ENCODE results near the gene LRMDA. TPM values are rescaled to one million over a fixed set of nuclear protein-coding genes. Genes with fewer than 3 reads are reported as not detected.
A peak's percentile ranks its signal among the peaks of the same experiment; 100 is the strongest.

The LRMDA gene
- total RNA-seq, 6 experiments from 2014 or later: 0.32 TPM; not detected in 5

- no peak for TF ChIP-seq CTCF (IDR thresholded peaks at IDR 0.05)
- Mint-ChIP-seq H3K36me3 (ENCODE audit: low read depth) (peaks cover 5% of the 10 kb centered on the region; the same call in 1 of the 2 replicates), H3K27me3 (ENCODE audit: insufficient read depth) (no peaks in the 10 kb centered on the region; the same call in 1 of the 2 replicates), H3K4me1 (ENCODE audit: low read depth) (peaks cover 96% of the 10 kb centered on the region), H3K4me3 (no peak overlapping the region), H3K9me3 (no peaks in the 10 kb centered on the region), H3K27ac (no peak overlapping the region)
- DNase-seq: no peak
Observed at GRCh38 chr10:76116523-76116922, 685.1 kb downstream of the LRMDA start.

GRCh38 chr10:76117949-76118348 lies 686.5 kb downstream of the LRMDA start:
- H3K4me1 Mint-ChIP-seq (ENCODE audit: low read depth): peaks cover 87% of the 10 kb centered on the region
- DNase-seq: peak; percentile 92

GRCh38 chr10:76119036-76119435 lies 687.6 kb downstream of the LRMDA start:
- no peak for TF ChIP-seq CTCF (IDR thresholded peaks at IDR 0.05)
- H3K4me1 Mint-ChIP-seq (ENCODE audit: low read depth): peaks cover 76% of the 10 kb centered on the region
- peak overlapping the region; percentile 89 for H3K27ac Mint-ChIP-seq
- H3K27me3 Mint-ChIP-seq (ENCODE audit: insufficient read depth): no peaks in the 10 kb centered on the region; the same call in 1 of the 2 replicates
- DNase-seq: no peak
- H3K4me3 Mint-ChIP-seq: peak overlapping the region; percentile 36
- H3K36me3 Mint-ChIP-seq (ENCODE audit: low read depth): peaks cover 5% of the 10 kb centered on the region; the same call in 1 of the 2 replicates
- H3K9me3 Mint-ChIP-seq: no peaks in the 10 kb centered on the region

More at GRCh38 chr10:76117949-76118348, 686.5 kb downstream of the LRMDA start:
- Mint-ChIP-seq H3K36me3 (ENCODE audit: low read depth) (peaks cover 5% of the 10 kb centered on the region; the same call in 1 of the 2 replicates), H3K27me3 (ENCODE audit: insufficient read depth) (no peaks in the 10 kb centered on the region; the same call in 1 of the 2 replicates), H3K27ac (peak overlapping the region; percentile 89), H3K4me3 (peak overlapping the region; percentile 51), H3K9me3 (no peaks in the 10 kb centered on the region)
- TF ChIP-seq CTCF (IDR thresholded peaks at IDR 0.05): no peak

- no peaks in the 10 kb centered on the region; the same call in 1 of the 2 replicates for H3K27me3 Mint-ChIP-seq (ENCODE audit: insufficient read depth)
- peak overlapping the region; percentile 36 for H3K4me3 Mint-ChIP-seq
- H3K36me3 Mint-ChIP-seq (ENCODE audit: low read depth): peaks cover 5% of the 10 kb centered on the region; the same call in 1 of the 2 replicates
- TF ChIP-seq CTCF (IDR thresholded peaks at IDR 0.05): no peak
- DNase-seq: peak; percentile 76
- H3K9me3 Mint-ChIP-seq: no peaks in the 10 kb centered on the region
- H3K4me1 Mint-ChIP-seq (ENCODE audit: low read depth): peaks cover 71% of the 10 kb centered on the region
- peak overlapping the region; percentile 89 for H3K27ac Mint-ChIP-seq
Observed at GRCh38 chr10:76119515-76119914, 688.1 kb downstream of the LRMDA start.

GRCh38 chr10:76122056-76122455 lies 690.6 kb downstream of the LRMDA start:
- Mint-ChIP-seq H3K9me3 (no peaks in the 10 kb centered on the region), H3K36me3 (ENCODE audit: low read depth) (peaks cover 5% of the 10 kb centered on the region; the same call in 1 of the 2 replicates), H3K4me3 (no peak overlapping the region), H3K27ac (no peak overlapping the region), H3K4me1 (ENCODE audit: low read depth) (peaks cover 55% of the 10 kb centered on the region), H3K27me3 (ENCODE audit: insufficient read depth) (no peaks in the 10 kb centered on the region; the same call in none of the 2 replicates)
- TF ChIP-seq CTCF (IDR thresholded peaks at IDR 0.05): no peak
- DNase-seq: no peak
